OCI-LY3 (cell line): Measurements from ENCODE around the gene TAAR8.

Experiments used
- H2AFZ ChIP-seq: fragments of 200-600, 300-600 bp; shearing (Covaris generic); 2 replicates; pipeline ENCODE4 v1.6.0; 2014; ENCODE audit warnings: antibody characterized with exemption, low read depth, low read length
- H3K27ac ChIP-seq: fragments of 200-600, 300-600 bp; sonication (generic); 2 replicates; pipeline ENCODE4 v1.5.1; 2014; ENCODE audit warnings: mild to moderate bottlenecking, low read length, moderate library complexity, mixed read lengths
- H3K27me3 ChIP-seq: fragments of 200-600, 300-600 bp; sonication (generic); 2 replicates; pipeline ENCODE4 v1.6.1; 2014; ENCODE audit warnings: low read depth, low read length, mixed read lengths
- H3K36me3 ChIP-seq: fragments of 200-600, 300-600 bp; sonication (generic); replicated peaks from 2 replicates; pipeline ENCODE3; 2014; ENCODE audit warnings: low read depth, low read length, mixed read lengths
- H3K4me1 ChIP-seq: fragments of 300-600, 200-600 bp; sonication (generic); 2 replicates; pipeline ENCODE4 v1.6.1; 2014; ENCODE audit warnings: low read length, mixed read lengths
- H3K4me2 ChIP-seq: fragments of 200-600, 300-600 bp; sonication (generic); 2 replicates; pipeline ENCODE4 v1.6.1; 2014; ENCODE audit warnings: low read length, mixed read lengths
- H3K4me3 ChIP-seq: fragments of 300-600, 200-600 bp; sonication (generic); 2 replicates; pipeline ENCODE4 v1.5.1; 2014; ENCODE audit warnings: antibody characterized with exemption, mild to moderate bottlenecking, low read length, moderate library complexity
- H3K79me2 ChIP-seq: fragments of 300-600, 200-600 bp; shearing (Covaris generic); 2 replicates; pipeline ENCODE4 v1.6.1; 2014; ENCODE audit warnings: mild to moderate bottlenecking, low read length, mixed read lengths
- H3K9ac ChIP-seq: fragments of 300-600, 200-600 bp; shearing (Covaris generic); 2 replicates; pipeline ENCODE4 v1.6.0; 2014; ENCODE audit warnings: mild to moderate bottlenecking, low read length, moderate library complexity
- H3K9me3 ChIP-seq: fragments of 200-600, 300-600 bp; shearing (Covaris generic); 2 replicates; pipeline ENCODE4 v1.6.1; 2014; ENCODE audit warnings: low read length, mixed read lengths; ENCODE audit not compliant: insufficient read depth
- H4K20me1 ChIP-seq: fragments of 200-600, 300-600 bp; sonication (generic); 2 replicates; pipeline ENCODE4 v1.6.1; 2016; ENCODE audit warnings: low read length, mixed read lengths; ENCODE audit not compliant: insufficient read depth
- CTCF ChIP-seq: fragments of 200-600, 300-600 bp; sonication (generic); IDR thresholded peaks from 2 replicates; pipeline ENCODE4 v1.5.1; 2014; ENCODE audit warnings: antibody characterized with exemption, low read length, low read depth
- EZH2phosphoT487 ChIP-seq: fragments of 200-600 bp; shearing (Covaris generic); IDR thresholded peaks from 2 replicates; pipeline ENCODE4 v1.6.1; 2018; ENCODE audit warnings: antibody characterized with exemption, mixed run types, low read depth

TAAR8 gene

GRCh38 chr6:132552372-132552771 is at the start of gene TAAR8:
TSS of gene TAAR8 (plus strand) at chr6:132552672. CDS start at chr6:132552693, 21 bp downstream.
- Histone ChIP-seq H3K36me3 (no peaks in the 10 kb centered on the region), H3K27ac (no peak within 1 kb of the TSS), H3K27me3 (no peaks in the 10 kb centered on the region), H2AFZ (no peak within 1 kb of the TSS), H3K9me3 (no peaks in the 10 kb centered on the region), H3K9ac (no peak within 1 kb of the TSS), H3K79me2 (no peaks in the 10 kb centered on the region), H3K4me3 (no peak within 1 kb of the TSS), H3K4me2 (no peak within 1 kb of the TSS), H3K4me1 (peaks cover 6% of the 10 kb centered on the region), H4K20me1 (no peaks in the 10 kb centered on the region)
- TF ChIP-seq EZH2phosphoT487 = no peak
- TF ChIP-seq CTCF = no peak

- Histone ChIP-seq H3K27ac (no peak overlapping the region), H3K4me3 (no peak overlapping the region), H3K9ac (no peak overlapping the region), H3K27me3 (no peaks in the 10 kb centered on the region), H3K36me3 (peaks cover 50% of the 10 kb centered on the region), H4K20me1 (peaks cover 53% of the 10 kb centered on the region), H3K79me2 (peaks cover 89% of the 10 kb centered on the region), H3K4me1 (peaks cover 30% of the 10 kb centered on the region), H3K9me3 (no peaks in the 10 kb centered on the region), H3K4me2 (no peak overlapping the region), H2AFZ (no peak overlapping the region)
- no peak for TF ChIP-seq EZH2phosphoT487
- TF ChIP-seq CTCF = no peak
These were observed 47.7 kb upstream of the TAAR8 start for GRCh38 chr6:132504757-132505156.

- Histone ChIP-seq H3K4me3 (no peak overlapping the region), H3K36me3 (peaks cover 47% of the 10 kb centered on the region), H3K27ac (no peak overlapping the region), H3K4me2 (no peak overlapping the region), H2AFZ (no peak overlapping the region), H4K20me1 (peaks cover 57% of the 10 kb centered on the region), H3K9ac (no peak overlapping the region), H3K4me1 (peaks cover 26% of the 10 kb centered on the region), H3K9me3 (no peaks in the 10 kb centered on the region), H3K79me2 (peaks cover 89% of the 10 kb centered on the region), H3K27me3 (no peaks in the 10 kb centered on the region)
- TF ChIP-seq EZH2phosphoT487 (no peak), CTCF (no peak)
These were observed 47.3 kb upstream of the TAAR8 start for GRCh38 chr6:132505158-132505557.

- no peak overlapping the region for H3K27ac ChIP-seq
These were observed 46.0 kb upstream of the TAAR8 start for GRCh38 chr6:132506461-132506860.

More at GRCh38 chr6:132506461-132506860, 46.0 kb upstream of the TAAR8 start:
- Histone ChIP-seq H3K27me3 (no peaks in the 10 kb centered on the region), H4K20me1 (peaks cover 63% of the 10 kb centered on the region), H3K4me3 (no peak overlapping the region), H2AFZ (no peak overlapping the region), H3K4me1 (peaks cover 27% of the 10 kb centered on the region), H3K9ac (no peak overlapping the region), H3K36me3 (peaks cover 39% of the 10 kb centered on the region), H3K4me2 (no peak overlapping the region), H3K79me2 (peaks cover 89% of the 10 kb centered on the region), H3K9me3 (no peaks in the 10 kb centered on the region)
- no peak for TF ChIP-seq EZH2phosphoT487
- TF ChIP-seq CTCF = no peak
